ENCODE measurements around the gene NPEPL1. TPM values are rescaled to one million over a fixed set of nuclear protein-coding genes. Genes with fewer than 3 reads are reported as not detected.
"Not testable (repeated sequence)": the region's sequence is repeated elsewhere in the genome, so short reads cannot be mapped to it uniquely, and the experiment has no call there.

NPEPL1 gene
- total and polyA plus RNA-seq, 11 donors, result 18.1 to 33.4 (median 30.1) TPM

DNA sequence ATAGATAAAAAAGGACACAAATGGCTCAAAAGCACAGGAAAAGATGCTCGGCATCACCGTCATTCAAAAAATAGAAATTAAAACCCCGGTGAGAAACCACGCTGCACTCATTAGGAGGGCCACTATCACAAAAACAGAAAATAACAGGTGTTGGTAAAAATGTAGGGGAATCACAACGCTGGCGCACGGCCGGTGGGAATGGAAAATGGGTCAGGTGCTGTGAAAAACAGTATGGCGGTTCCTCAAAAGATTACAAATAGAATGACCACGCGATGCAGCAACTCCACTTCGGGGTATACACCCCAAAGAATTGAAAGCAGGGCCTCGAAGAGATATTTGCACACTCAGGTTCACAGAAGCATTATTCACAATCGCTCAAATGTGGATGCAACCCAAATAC is 28.3 kb downstream of the NPEPL1 start:
- H3K27me3 ChIP-seq, result peaks cover 0 to 37% (median 8%) of the 10 kb centered on the region in 9 donors
- ATAC-seq (no peak), DNase-seq (no peak)
- peaks cover 0 to under 1% (median 0%) of the 10 kb centered on the region in 9 donors for H3K36me3 ChIP-seq
- H3K9me3 ChIP-seq, result no peaks in the 10 kb centered on the region
- 92 to 94% (median 93%) methylated on average over 14 of the region's 14 CpGs for WGBS, 4 donors
- TF ChIP-seq, protein P1, sequence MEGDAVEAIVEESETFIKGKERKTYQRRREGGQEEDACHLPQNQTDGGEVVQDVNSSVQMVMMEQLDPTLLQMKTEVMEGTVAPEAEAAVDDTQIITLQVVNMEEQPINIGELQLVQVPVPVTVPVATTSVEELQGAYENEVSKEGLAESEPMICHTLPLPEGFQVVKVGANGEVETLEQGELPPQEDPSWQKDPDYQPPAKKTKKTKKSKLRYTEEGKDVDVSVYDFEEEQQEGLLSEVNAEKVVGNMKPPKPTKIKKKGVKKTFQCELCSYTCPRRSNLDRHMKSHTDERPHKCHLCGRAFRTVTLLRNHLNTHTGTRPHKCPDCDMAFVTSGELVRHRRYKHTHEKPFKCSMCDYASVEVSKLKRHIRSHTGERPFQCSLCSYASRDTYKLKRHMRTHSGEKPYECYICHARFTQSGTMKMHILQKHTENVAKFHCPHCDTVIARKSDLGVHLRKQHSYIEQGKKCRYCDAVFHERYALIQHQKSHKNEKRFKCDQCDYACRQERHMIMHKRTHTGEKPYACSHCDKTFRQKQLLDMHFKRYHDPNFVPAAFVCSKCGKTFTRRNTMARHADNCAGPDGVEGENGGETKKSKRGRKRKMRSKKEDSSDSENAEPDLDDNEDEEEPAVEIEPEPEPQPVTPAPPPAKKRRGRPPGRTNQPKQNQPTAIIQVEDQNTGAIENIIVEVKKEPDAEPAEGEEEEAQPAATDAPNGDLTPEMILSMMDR (IDR thresholded peaks at IDR 0.05), result no peak
- TF ChIP-seq POLR2A (IDR thresholded peaks at IDR 0.05), result no peak
- H3K4me3 ChIP-seq, result no peak overlapping the region
- H3K27ac ChIP-seq, result no peak overlapping the region
- intact Hi-C loops (cut with DNase I), result no loop called here
- H3K4me1 ChIP-seq, result no peaks in the 10 kb centered on the region

GRCh38 chr20:58721951-58722778 is 29.6 kb downstream of the NPEPL1 start:
- 47 to 60% (median 54%) methylated on average over 18 to 22 of the region's 22 CpGs for WGBS, 4 donors
- Histone ChIP-seq H3K4me1 (no peaks in the 10 kb centered on the region), H3K27me3 (peaks cover 0 to 37% (median 8%) of the 10 kb centered on the region in 9 donors), H3K9me3 (peaks cover 0 to 11% (median 0%) of the 10 kb centered on the region in 12 donors), H3K36me3 (no peaks in the 10 kb centered on the region), H3K4me3 (no peak overlapping the region), H3K27ac (no peak overlapping the region)
- DNase-seq, result peak; percentile 10 to 61 (median 30)
- no peak for TF ChIP-seq POLR2A (IDR thresholded peaks at IDR 0.05)
- TF ChIP-seq, protein P1 (IDR thresholded peaks at IDR 0.05), result no peak
- intact Hi-C loops (cut with DNase I), result no loop called here
- ATAC-seq, result peak; percentile 33 to 73 (median 44)

GRCh38 chr20:58722877-58723627 is 30.5 kb downstream of the NPEPL1 start:
- no peak for ATAC-seq
- Histone ChIP-seq H3K27me3 (peaks cover 0 to 37% (median 8%) of the 10 kb centered on the region in 9 donors), H3K27ac (no peak overlapping the region), H3K36me3 (no peaks in the 10 kb centered on the region), H3K4me3 (no peak overlapping the region), H3K4me1 (no peaks in the 10 kb centered on the region), H3K9me3 (peaks cover 0 to 20% (median 2%) of the 10 kb centered on the region in 12 donors)
- no peak for TF ChIP-seq POLR2A (IDR thresholded peaks at IDR 0.05)
- TF ChIP-seq, protein P1 (IDR thresholded peaks at IDR 0.05), result no peak
- 65 to 79% (median 70%) methylated on average over 9 of the region's 9 CpGs for WGBS, 4 donors
- intact Hi-C loops (cut with DNase I), result no loop called here
- peak in 2 of 5 donors; percentile 3 to 14 for DNase-seq

DNA sequence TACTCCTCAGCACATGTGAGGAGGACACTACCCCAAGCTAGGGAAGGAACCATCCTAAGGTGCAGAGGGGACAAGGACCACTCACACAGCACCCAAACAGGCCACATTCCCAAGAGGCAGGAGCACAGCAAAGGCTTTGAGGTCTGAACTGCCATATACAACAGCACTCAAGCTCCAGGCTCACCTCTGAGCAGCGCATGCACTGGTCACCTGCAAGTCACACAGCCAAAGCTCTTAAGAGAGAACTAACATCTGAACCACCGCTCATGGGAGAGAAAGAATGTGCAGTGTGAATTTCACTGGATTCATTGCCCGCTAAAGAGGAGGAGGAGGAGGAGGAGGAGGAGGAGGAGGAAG is 31.0 kb downstream of the NPEPL1 start:
- no peaks in the 10 kb centered on the region for H3K4me1 ChIP-seq
- WGBS, 4 donors, result 86 to 88% (median 87%) methylated on average over 3 of the region's 3 CpGs
- no peak for ATAC-seq
- intact Hi-C loops (cut with DNase I), result no loop called here
- no peak for TF ChIP-seq POLR2A (IDR thresholded peaks at IDR 0.05)
- TF ChIP-seq, protein P1 (IDR thresholded peaks at IDR 0.05), result no peak
- H3K36me3 ChIP-seq, result no peaks in the 10 kb centered on the region
- H3K4me3 ChIP-seq, result no peak overlapping the region
- peaks cover 0 to 21% (median 2%) of the 10 kb centered on the region in 12 donors for H3K9me3 ChIP-seq
- DNase-seq, result no peak
- no peak overlapping the region for H3K27ac ChIP-seq
- H3K27me3 ChIP-seq, result peaks cover 0 to 37% (median 8%) of the 10 kb centered on the region in 9 donors

DNA sequence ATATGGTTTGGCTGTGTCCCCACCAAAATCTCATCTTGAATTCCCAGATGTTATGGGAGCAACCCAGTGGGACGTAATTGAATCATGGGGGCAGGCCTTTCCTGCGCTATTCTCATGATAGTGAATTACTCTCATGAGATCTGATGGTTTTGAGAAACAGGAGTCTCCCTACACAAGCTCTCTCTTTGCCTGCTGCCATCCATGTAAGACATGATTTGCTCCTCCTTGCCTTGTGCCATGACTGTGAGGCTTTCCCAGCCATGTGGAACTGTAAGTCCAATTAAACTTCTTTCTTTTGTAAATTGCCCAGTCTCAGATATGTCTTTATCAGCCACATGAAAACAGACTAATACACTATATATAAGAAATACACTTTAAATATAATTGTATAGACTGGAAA is 33.6 kb downstream of the NPEPL1 start:
- ATAC-seq; H3K4me1 ChIP-seq; H3K36me3 ChIP-seq; H3K27ac ChIP-seq; intact Hi-C loops (cut with DNase I); DNase-seq; H3K4me3 ChIP-seq: not testable (repeated sequence)
- Histone ChIP-seq H3K9me3 (peaks cover 0 to 21% (median 2%) of the 10 kb centered on the region in 12 donors), H3K27me3 (peaks cover 0 to 23% (median 5%) of the 10 kb centered on the region in 9 donors)
- WGBS, 4 donors, result 47 to 85% (median 68%) methylated on average over 2 of the region's 2 CpGs
